ENCODE results near the gene UGT1A4. TPM values are rescaled to one million over a fixed set of nuclear protein-coding genes. Genes with fewer than 3 reads are reported as not detected.

Gene UGT1A4
- polyA plus RNA-seq, 10 donors: not detected

DNA sequence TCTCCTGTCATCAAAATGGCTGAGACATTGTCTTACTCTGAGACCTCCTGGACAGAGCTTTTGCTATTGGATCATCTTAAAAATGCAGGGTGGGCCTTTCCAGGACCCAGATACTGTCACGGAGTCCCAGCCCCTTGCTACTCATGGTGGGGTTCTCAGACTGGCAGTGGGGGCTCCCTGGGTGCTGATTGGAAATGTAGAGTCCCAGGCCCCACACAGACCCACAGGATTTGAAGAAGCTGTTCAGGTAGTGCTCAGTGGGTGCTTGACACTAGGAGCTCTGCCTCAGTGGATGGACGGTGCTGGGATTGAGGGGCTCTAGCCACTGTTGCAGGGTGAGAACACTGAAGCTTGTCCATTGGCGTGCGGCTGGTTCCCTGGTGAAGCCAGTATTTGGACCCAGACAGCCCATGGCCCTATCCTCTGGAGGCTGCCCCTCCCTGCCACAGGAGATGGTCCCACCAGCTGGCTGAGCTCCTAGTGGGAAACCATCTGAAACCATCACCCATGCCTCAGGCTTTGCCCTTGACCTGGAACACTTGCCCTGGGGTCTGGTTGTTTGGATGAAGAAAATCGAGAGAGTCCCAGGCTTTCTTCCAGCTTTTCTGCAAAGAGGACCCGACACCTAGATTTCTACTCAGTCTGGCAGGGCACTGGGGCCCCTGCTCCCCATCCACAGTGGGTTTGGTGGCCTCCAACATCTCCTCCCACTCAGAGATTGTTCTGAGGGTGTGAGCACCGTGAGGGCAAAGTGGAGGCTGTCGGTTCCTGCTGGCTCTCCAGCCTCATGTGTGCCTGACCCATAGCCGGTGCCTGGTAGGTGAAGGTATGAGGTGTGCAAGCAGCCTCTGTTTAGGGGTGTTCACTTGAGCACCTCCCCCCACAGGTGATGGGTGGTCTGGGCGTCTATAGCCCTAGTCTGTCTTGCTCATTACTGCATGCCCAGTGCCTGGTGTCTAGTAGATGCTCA is 89.7 kb downstream of the UGT1A4 start:
- DNase-seq: no peak

- DNase-seq: no peak
Measured at GRCh38 chr2:233810385-233810784, 91.8 kb downstream of the UGT1A4 start.

GRCh38 chr2:233811087-233811486 is 92.6 kb downstream of the UGT1A4 start:
- no peak for DNase-seq

DNA sequence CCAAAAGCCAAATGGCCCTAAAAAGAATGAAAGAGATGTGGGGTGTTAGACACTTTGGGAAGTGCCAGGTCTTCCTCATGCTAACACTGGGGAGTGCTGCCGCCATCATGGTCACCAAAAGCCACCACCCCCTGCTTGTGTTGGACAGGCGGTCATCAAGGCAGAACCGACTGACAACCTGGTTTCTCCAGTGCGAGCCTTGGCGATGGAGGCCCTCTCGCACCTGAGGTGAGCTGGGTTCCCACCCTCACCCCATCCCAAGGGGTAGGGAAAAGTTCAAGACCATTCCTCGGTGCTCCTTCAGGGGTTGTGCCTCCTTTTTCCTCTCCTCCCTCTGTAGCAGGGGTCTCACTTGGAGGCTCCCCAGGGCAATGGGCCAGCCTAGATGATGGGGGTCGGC is 93.2 kb downstream of the UGT1A4 start:
- DNase-seq: no peak

DNA sequence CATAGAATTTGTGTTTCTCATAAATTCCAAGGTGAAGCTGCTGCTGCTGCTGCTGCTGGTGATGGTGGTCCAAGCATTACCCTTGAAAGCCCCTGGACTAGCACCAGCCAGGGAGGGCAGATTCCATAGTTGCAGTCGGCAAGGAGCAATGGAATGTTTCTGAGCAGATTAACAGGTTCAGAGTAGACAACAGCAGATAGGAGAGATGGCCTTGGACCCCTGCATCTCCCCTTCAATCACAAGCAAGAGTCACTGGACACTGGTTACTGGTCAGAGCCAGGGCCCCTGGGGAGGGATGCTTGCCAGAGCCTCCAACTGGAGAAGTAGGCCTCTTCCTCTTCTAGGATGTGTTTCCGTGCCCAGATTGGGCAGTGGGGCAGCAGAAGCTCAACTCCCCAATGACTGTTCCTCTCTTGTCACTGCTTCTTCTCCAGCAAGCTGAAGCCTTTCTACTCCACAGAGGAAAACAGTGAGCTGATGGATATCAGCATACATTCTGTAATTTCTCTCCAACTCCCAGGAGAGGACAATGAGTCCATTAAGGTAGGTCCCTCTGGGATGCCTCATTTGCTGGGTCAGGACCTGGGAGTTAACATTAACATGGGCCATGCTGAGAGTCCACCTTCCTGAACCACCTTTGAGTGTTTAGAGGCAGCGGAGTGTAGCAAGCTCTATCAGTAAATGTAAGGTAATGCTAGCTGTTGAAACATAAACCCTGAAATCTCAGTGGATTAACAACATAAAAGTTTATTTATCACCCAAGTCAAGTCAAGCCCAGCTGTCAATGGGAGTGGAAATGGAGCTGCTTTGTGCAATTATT is 94.9 kb downstream of the UGT1A4 start:
- DNase-seq: no peak

- DNase-seq: no peak
Measured at GRCh38 chr2:233814056-233814835, 95.7 kb downstream of the UGT1A4 start.

DNA sequence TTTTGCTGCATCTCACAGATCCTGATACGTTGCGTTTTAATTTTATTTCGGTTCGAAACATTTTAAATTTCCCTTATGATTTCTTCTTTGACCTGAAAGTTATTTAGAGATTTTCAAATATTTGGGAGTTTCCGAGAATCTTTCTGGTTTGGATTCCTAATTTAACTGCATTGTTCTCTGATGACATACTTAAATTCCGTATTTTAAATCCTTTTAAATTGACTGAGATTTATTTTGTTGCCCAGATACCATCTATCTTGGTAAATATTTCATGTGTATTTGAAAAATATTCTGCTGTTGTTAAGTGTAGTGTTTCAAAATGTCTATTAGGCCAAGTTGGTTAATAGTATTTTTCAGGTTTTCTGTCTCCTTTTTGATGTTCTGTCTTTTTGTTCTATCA is 97.3 kb downstream of the UGT1A4 start:
- no peak for DNase-seq

DNA sequence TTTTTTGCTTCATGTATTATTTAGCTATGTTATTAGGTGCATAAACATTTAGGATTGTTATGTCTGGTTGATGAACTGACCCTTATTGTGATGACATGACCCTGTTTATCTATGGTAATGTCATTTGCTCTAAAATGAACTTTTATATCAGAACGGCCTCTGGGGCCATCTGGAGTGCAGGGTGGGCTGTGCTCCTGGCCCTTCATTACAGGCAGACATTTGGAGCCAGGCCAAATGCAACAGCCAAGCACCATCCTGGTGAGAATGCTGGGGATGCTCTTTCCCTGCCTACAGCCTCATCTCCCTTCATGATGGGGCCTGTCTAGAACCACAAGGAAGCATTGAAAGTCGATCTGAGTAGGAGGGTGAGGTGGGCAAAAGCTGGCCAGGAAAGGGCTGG is 97.8 kb downstream of the UGT1A4 start:
- no peak for DNase-seq

DNA sequence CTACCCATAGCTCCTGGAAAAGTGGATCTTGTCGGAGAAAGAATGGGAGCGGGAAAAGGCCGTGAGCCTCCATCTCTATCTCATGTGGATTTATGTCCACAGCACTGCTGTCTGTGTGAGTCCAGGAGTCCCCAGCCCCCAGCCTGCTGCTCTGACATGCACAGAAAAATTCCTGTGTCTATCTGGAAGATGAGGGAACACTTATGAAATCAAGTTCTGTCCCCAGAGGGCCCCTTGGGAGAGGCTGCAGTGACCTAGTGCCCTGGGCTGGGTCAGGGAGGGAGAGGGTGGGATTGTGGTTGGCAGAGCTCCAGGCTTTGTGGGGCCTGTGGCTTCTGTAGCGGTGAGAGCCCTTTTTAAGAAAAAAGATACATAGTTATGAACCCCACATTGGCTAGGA is 98.2 kb downstream of the UGT1A4 start:
- no peak for DNase-seq

DNA sequence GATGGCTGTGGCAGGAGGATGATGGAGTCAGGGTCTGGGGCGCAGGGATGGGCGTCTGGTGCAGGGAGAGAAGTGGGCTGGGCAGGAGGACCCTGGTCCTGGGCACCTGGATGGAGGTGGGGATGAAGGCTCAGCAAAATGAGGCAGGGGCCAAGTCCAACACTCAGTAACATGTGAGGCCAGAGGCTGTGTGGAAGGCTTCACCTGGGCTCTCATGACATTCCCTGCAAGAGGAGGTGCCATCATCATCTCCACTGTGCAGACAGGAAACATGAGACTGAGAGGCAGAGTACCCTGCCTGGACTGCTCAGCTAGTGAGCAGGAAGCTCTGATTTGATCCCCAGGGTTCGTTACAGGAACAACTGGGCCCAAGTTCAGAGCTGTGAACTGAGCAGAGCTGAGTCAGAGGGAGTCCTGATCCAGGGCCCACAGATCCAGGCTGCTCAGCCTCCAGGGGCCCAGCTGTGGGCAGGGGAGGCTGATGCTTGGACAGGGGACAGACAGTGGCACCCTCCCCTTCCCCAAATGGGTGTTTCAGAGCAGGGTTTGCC is 98.9 kb downstream of the UGT1A4 start:
- DNase-seq: no peak

DNA sequence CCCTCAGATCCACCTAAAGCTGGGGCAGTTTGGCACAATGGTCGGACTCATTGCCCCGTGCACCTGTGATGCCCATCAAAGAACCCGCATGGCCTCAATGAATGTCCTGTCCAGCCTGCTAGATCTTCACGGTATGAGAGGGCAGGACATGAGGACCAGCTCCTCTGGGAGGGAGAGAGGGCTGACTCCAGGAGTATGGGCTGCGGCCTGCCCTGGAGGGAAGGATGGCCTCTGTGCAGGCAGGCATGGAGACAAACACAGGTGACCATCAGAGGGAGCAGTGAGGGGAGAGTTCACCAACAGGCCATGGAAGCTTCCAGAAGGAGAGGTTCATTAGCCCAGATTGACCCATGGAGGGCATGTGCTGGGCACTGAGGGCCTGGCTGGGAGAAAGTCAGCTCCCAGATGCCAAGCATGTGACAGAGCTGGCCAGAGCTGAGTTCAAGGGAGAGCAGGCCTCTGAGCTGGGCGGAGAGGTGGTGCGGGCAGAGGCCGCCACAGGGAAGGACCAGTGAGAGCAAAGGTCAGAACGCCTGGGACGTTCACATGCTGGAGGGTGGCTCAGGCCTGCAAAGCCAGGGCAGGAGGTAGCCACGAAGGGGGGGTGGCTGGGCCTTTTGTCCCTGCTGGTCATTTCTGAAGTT is 99.6 kb downstream of the UGT1A4 start:
- DNase-seq: no peak

GRCh38 chr2:233818639-233819621 is 100.4 kb downstream of the UGT1A4 start:
- DNase-seq: no peak

GRCh38 chr2:233819884-233820773 is 101.6 kb downstream of the UGT1A4 start:
- DNase-seq: no peak

GRCh38 chr2:233820774-233821105 is 102.2 kb downstream of the UGT1A4 start:
- no peak for DNase-seq

GRCh38 chr2:233821196-233821595 is 102.7 kb downstream of the UGT1A4 start:
- no peak for DNase-seq

DNA sequence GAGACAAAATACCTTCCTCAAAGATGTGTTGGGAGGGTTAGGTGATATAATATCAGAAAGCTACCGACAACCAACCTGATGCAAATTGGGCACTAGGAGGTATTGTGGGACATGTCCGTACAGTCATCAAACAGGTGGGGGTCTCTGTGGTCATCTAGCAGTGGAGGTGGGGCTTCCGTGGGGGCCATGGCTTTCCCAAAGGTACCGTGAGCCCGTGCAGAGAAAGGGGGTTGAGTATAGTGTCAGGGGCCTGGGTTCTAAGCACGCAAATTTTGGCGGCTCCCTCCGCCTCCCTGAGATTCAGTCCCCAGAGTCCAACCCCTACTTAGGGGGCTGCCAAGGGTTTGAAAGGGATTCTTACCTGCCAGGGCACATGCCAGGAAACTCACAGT is 103.2 kb downstream of the UGT1A4 start:
- DNase-seq: no peak

- no peak for DNase-seq
Measured at GRCh38 chr2:233822101-233822771, 103.7 kb downstream of the UGT1A4 start.
